GM13977 (cell line): ENCODE measurements around the gene SHE.

Experiments used
- DNase-seq: peaks from one replicate; pipeline ENCODE4 v3.0.0; 2012; ENCODE audit warnings: low spot score
- in situ Hi-C: fragments of 300-500 bp; cut with MboI; formaldehyde crosslinking; loops from one replicate; pipeline ENCODE4 v1.12.0; 2022; ENCODE audit warnings: low sequenced_read_pairs, low pct_unique_long_range_greater_than_20kb, mixed read lengths, inconsistent platforms; ENCODE audit not compliant: unreplicated experiment
- TF ChIP-seq, protein P1 (sequence below): IDR thresholded peaks from 2 replicates; pipeline ENCODE4 v1.5.1; 2012; ENCODE audit warnings: mild to moderate bottlenecking, control low read depth; ENCODE audit not compliant: insufficient read depth; ENCODE audit errors: extremely low read depth, missing control alignments

SHE gene

DNA sequence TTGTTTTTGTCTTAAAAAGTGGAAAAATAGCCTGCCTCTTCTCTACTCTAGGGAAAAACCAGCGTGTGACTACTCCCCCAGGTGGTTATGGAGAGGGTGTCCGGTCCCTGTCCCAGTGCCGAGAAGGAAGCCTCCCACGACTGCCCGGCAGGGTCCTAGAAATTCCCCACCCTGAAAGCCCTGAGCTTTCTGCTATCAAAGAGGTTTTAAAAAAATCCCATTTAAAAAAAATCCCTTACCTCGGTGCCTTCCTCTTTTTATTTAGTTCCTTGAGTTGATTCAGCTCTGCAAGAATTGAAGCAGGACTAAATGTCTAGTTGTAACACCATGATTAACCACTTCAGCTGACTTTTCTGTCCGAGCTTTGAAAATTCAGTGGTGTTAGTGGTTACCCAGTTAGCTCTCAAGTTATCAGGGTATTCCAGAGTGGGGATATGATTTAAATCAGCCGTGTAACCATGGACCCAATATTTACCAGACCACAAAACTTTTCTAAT is 35.2 kb downstream of the SHE start:
- TF ChIP-seq, protein P1, sequence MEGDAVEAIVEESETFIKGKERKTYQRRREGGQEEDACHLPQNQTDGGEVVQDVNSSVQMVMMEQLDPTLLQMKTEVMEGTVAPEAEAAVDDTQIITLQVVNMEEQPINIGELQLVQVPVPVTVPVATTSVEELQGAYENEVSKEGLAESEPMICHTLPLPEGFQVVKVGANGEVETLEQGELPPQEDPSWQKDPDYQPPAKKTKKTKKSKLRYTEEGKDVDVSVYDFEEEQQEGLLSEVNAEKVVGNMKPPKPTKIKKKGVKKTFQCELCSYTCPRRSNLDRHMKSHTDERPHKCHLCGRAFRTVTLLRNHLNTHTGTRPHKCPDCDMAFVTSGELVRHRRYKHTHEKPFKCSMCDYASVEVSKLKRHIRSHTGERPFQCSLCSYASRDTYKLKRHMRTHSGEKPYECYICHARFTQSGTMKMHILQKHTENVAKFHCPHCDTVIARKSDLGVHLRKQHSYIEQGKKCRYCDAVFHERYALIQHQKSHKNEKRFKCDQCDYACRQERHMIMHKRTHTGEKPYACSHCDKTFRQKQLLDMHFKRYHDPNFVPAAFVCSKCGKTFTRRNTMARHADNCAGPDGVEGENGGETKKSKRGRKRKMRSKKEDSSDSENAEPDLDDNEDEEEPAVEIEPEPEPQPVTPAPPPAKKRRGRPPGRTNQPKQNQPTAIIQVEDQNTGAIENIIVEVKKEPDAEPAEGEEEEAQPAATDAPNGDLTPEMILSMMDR, result peak; percentile 50
- no peak for DNase-seq
- in situ Hi-C loops, result no loop called here

DNA sequence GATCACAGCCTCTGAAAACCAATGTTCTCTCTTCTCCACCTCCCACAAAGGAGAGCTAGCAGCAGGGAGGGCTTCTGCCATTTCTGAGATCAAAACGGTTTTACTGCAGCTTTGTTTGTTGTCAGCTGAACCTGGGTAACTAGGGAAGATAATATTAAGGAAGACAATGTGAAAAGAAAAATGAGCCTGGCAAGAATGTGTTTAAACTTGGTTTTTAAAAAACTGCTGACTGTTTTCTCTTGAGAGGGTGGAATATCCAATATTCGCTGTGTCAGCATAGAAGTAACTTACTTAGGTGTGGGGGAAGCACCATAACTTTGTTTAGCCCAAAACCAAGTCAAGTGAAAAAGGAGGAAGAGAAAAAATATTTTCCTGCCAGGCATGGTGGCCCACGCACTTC is 36.0 kb downstream of the SHE start:
- in situ Hi-C loops, result no loop called here
- DNase-seq, result no peak
- TF ChIP-seq, protein P1, result no peak

DNA sequence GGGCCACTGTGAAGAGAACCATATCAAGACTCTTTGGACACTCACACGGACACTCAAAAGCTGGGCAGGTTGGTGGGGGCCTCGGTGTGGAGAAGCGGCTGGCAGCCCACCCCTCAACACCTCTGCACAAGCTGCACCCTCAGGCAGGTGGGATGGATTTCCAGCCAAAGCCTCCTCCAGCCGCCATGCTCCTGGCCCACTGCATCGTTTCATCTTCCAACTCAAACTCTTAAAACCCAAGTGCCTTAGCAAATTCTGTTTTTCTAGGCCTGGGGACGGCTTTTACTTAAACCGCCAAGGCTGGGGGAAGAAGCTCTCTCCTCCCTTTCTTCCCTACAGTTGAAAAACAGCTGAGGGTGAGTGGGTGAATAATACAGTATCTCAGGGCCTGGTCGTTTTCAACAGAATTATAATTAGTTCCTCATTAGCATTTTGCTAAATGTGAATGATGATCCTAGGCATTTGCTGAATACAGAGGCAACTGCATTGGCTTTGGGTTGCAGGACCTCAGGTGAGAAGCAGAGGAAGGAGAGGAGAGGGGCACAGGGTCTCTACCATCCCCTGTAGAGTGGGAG is 36.5 kb downstream of the SHE start:
- TF ChIP-seq, protein P1, result no peak
- in situ Hi-C loops, result no loop called here
- DNase-seq, result no peak

DNA sequence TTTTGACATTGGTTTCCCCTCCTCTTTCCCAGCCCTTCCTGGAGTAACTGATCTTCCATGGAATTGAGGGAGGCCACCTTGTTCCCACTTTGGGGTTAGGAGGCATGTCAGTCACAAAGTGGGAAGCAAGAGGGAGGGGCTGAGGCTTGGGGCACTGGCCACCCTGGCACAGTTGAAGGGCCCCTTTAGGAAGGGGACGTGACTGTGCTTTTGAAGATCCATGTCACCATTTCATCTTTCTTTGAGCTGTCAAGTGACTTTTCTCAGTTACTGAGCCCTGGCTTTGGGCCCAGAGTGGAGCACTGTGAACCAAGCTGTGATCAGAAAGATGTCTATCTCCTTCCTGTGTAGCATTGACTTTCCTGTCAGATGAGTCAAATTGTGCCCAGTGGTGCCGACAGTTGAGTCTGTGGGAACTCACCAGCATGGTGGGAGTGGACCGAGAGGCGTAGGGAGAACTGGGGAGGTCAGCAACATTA is 38.7 kb downstream of the SHE start:
- TF ChIP-seq, protein P1, result no peak
- in situ Hi-C loops, result no loop called here
- DNase-seq, result no peak

DNA sequence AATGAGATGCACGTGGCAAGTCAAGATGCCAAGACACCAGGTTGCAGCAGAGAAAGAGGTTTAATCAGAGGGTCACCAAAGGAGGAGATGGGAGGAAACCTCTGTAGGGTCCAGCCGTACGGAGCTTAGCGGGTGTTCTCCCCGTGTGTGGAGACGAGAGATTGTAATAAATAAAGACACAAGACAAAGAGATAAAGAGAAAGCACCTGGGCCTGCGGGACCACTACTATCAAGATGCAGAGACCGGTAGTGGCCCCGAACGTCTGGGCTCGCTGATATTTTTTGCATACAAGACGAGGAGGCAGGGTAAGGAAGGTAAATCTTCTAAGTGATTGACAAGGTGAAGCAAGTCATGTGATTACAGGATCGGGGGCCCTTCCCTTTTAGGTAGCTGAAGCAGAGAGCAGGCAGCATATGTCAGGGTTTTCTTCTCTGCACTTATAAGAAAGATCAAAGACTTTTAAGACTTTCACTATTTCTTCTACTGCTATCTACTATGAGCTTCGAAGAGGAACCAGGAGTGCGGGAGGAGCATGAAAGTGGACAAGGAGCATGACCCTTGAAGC is 41.4 kb downstream of the SHE start:
- in situ Hi-C loops, result no loop called here
- TF ChIP-seq, protein P1, result no peak
- DNase-seq, result no peak

DNA sequence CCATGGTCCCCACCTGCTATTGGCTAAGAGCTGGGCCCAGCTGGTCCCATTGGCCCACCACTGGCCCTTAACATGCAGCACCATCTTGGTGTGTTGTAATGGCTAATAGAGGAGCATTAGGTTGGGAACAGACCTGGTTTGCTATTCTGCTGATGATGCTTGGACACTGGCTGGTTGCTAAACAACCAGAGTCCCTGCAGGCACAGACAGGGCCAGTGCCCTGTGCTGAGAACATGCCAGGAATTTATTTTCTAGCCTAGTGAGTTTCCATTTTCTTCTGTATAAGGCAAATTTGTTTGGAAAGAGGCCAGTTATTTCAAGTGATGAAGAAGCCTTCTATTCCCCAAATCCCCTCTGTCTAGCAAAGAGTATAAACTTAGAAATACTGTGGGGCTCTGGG is 43.1 kb downstream of the SHE start:
- no peak for DNase-seq
- TF ChIP-seq, protein P1, result no peak
- in situ Hi-C loops, result no loop called here

DNA sequence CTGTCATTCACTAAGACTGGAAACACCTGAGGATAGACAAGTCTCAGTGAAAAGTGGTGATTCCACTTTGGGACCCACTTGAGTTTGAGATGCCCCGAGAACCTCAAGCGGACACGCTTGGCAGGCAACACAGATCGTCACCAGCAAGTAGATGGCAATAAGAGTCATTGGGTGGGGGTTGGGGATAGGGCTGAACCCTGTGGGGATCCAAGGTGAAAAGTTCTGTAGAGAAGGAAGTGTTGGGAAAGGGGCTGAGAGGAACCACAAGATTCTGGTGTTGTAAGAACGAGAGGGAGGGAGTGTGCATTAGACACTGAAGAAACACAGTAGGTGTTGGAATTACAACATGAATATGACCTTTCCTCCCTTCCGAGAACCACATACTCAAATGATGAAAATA is 45.6 kb downstream of the SHE start:
- TF ChIP-seq, protein P1, result no peak
- no peak for DNase-seq
- in situ Hi-C loops, result no loop called here
